RWPE2 (cell line): Measurements from ENCODE around the gene BATF2.

Source experiments
- ATAC-seq: fragments of 200-7000 bp; cut with Tn5 transposase; 3 replicates; pipeline ENCODE4 v1.9.1; 2021; ENCODE audit warnings: low read depth
- DNase-seq: peaks from one replicate; pipeline ENCODE4 v3.0.0-alpha.2; 2020; ENCODE audit warnings: low spot score
- H3K27ac ChIP-seq: fragments of 450-650 bp; 2 replicates; pipeline ENCODE4 v1.5.1; 2017; ENCODE audit warnings: mild to moderate bottlenecking; ENCODE audit not compliant: poor library complexity, severe bottlenecking
- H3K27me3 ChIP-seq: fragments of 250-450 bp; sonication (Bioruptor Pico); 2 replicates; pipeline ENCODE4 v1.5.1; 2021; ENCODE audit warnings: mild to moderate bottlenecking, moderate library complexity; ENCODE audit not compliant: insufficient read depth, poor library complexity, severe bottlenecking
- H3K36me3 ChIP-seq: fragments of 250-450 bp; sonication (Bioruptor Pico); 2 replicates; pipeline ENCODE4 v1.5.1; 2020; ENCODE audit warnings: low read depth, mild to moderate bottlenecking, moderate library complexity
- H3K4me1 ChIP-seq: fragments of 250-450 bp; sonication (Bioruptor Pico); 2 replicates; pipeline ENCODE4 v1.5.1; 2021; ENCODE audit warnings: mild to moderate bottlenecking, moderate library complexity; ENCODE audit not compliant: insufficient read depth, poor library complexity, severe bottlenecking
- H3K4me3 ChIP-seq: fragments of 250-450 bp; sonication (Bioruptor Pico); 2 replicates; pipeline ENCODE4 v1.5.1; 2021; ENCODE audit warnings: mild to moderate bottlenecking, moderate library complexity; ENCODE audit not compliant: severe bottlenecking
- H3K9me3 ChIP-seq: fragments of 250-450 bp; sonication (Bioruptor Pico); 2 replicates; pipeline ENCODE4 v1.5.1; 2021; ENCODE audit warnings: mild to moderate bottlenecking, moderate library complexity; ENCODE audit not compliant: severe bottlenecking
- CTCF ChIP-seq: fragments of 450-650 bp; IDR thresholded peaks from one replicate; pipeline ENCODE4 v1.5.1; 2017; ENCODE audit warnings: mild to moderate bottlenecking, moderate library complexity; ENCODE audit not compliant: poor library complexity, severe bottlenecking

The BATF2 gene

GRCh38 chr11:64996710-64997380, at the start of gene BATF2:
Gene BATF2 (minus strand): TSS chr11:64996971. CDS start chr11:64996914, 57 bp downstream.
- Histone ChIP-seq H3K27me3 (no peaks in the 10 kb centered on the region), H3K4me1 (no peaks in the 10 kb centered on the region), H3K36me3 (no peaks in the 10 kb centered on the region), H3K9me3 (no peaks in the 10 kb centered on the region), H3K4me3 (no peak within 1 kb of the TSS), H3K27ac (peak within 1 kb of the TSS; percentile 9)
- TF ChIP-seq CTCF: peak; percentile 70
- DNase-seq (no peak), ATAC-seq (peak; percentile 83)

GRCh38 chr11:65045728-65046127, 49.0 kb upstream of the BATF2 start:
- no peaks in the 10 kb centered on the region for H3K9me3 ChIP-seq
- no peak overlapping the region for H3K4me3 ChIP-seq
- H3K4me1 ChIP-seq: peaks cover 12% of the 10 kb centered on the region
- H3K36me3 ChIP-seq: peaks cover 22% of the 10 kb centered on the region; the same call in 1 of the 2 replicates
- ATAC-seq: no peak
- H3K27ac ChIP-seq: no peak overlapping the region
- TF ChIP-seq CTCF: no peak
- no peak for DNase-seq
- H3K27me3 ChIP-seq: no peaks in the 10 kb centered on the region

- H3K4me1 ChIP-seq: peaks cover 17% of the 10 kb centered on the region
- no peak overlapping the region for H3K27ac ChIP-seq
These were observed 48.3 kb upstream of the BATF2 start for GRCh38 chr11:65045061-65045460.

GRCh38 chr11:65043881-65044501, 47.2 kb upstream of the BATF2 start:
- Histone ChIP-seq H3K27me3 (no peaks in the 10 kb centered on the region), H3K9me3 (no peaks in the 10 kb centered on the region), H3K27ac (peak overlapping the region; percentile 20), H3K4me3 (no peak overlapping the region), H3K36me3 (peaks cover 22% of the 10 kb centered on the region; the same call in 1 of the 2 replicates), H3K4me1 (peaks cover 17% of the 10 kb centered on the region)
- DNase-seq: no peak
- no peak for ATAC-seq
- no peak for TF ChIP-seq CTCF

More at GRCh38 chr11:65045061-65045460, 48.3 kb upstream of the BATF2 start:
- ATAC-seq (no peak), DNase-seq (no peak)
- H3K27me3 ChIP-seq: no peaks in the 10 kb centered on the region
- no peaks in the 10 kb centered on the region for H3K9me3 ChIP-seq
- no peak for TF ChIP-seq CTCF
- peaks cover 22% of the 10 kb centered on the region; the same call in 1 of the 2 replicates for H3K36me3 ChIP-seq
- H3K4me3 ChIP-seq: no peak overlapping the region

GRCh38 chr11:65042891-65043290, 46.1 kb upstream of the BATF2 start:
- DNase-seq: no peak
- peaks cover 17% of the 10 kb centered on the region for H3K4me1 ChIP-seq
- H3K9me3 ChIP-seq: no peaks in the 10 kb centered on the region
- no peak overlapping the region for H3K4me3 ChIP-seq
- H3K27me3 ChIP-seq: no peaks in the 10 kb centered on the region
- TF ChIP-seq CTCF: no peak
- ATAC-seq: no peak
- peaks cover 22% of the 10 kb centered on the region; the same call in 1 of the 2 replicates for H3K36me3 ChIP-seq
- peak overlapping the region; percentile 20 for H3K27ac ChIP-seq
